ENCODE measurements around the gene RASGEF1C. TPM values are rescaled to one million over a fixed set of nuclear protein-coding genes. Genes with fewer than 3 reads are reported as not detected.

Gene RASGEF1C
- total RNA-seq, 1 donor from 2014 or later, result 0.13 TPM

DNA sequence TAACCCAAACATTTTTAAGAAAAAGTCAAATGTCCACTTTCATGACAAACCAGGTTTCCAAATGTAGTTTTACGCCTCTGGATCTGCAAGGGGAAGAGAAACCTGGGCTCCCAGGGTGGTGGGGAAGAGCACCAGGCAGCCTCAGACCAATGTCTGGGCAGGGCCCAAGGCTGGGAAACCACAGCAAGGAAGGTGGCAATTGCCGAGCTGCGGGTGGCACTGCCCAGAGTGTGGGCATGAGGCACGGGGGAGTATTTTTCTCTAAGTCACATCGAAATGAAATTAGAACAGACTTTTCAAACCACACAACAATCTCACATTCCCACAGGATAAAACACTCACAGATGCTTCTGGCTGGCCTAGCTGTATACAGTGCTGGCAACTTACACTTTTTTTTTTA, 32.6 kb upstream of the RASGEF1C start:
- no peaks in the 10 kb centered on the region for H3K27me3 ChIP-seq (ENCODE audit: control insufficient read depth, insufficient read depth, low read length)
- no peak overlapping the region for H3K4me3 ChIP-seq (ENCODE audit: low read depth, low read length)
- no peak for DNase-seq (ENCODE audit: low read depth)
- TF ChIP-seq, protein P1, sequence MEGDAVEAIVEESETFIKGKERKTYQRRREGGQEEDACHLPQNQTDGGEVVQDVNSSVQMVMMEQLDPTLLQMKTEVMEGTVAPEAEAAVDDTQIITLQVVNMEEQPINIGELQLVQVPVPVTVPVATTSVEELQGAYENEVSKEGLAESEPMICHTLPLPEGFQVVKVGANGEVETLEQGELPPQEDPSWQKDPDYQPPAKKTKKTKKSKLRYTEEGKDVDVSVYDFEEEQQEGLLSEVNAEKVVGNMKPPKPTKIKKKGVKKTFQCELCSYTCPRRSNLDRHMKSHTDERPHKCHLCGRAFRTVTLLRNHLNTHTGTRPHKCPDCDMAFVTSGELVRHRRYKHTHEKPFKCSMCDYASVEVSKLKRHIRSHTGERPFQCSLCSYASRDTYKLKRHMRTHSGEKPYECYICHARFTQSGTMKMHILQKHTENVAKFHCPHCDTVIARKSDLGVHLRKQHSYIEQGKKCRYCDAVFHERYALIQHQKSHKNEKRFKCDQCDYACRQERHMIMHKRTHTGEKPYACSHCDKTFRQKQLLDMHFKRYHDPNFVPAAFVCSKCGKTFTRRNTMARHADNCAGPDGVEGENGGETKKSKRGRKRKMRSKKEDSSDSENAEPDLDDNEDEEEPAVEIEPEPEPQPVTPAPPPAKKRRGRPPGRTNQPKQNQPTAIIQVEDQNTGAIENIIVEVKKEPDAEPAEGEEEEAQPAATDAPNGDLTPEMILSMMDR (IDR thresholded peaks at IDR 0.05; ENCODE audit: insufficient read depth, low read length, poor library complexity, severe bottlenecking), result no peak
- H3K36me3 ChIP-seq (ENCODE audit: control insufficient read depth, insufficient read depth, low read length), result no peaks in the 10 kb centered on the region

DNA sequence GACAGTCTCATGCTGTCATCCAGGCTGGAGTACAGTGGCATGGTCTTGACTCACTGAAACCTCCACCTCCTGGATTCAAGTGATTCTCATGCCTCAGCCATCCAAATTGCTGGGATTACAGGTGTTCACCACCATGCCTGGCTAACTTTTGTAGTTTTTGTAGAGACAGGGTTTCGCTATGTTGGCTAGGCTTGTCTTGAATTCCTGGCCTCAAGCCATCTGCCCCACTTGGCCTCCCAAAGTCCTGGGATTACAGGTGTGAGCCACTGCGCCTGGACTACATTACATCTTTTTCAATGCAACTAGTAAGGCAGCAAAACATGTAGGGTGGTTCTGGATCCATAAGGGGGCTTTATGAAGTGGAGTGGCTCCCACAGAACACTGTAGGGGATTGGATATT, 29.6 kb upstream of the RASGEF1C start:
- no peak for DNase-seq (ENCODE audit: low read depth)
- Histone ChIP-seq H3K27me3 (ENCODE audit: control insufficient read depth, insufficient read depth, low read length) (no peaks in the 10 kb centered on the region), H3K36me3 (ENCODE audit: control insufficient read depth, insufficient read depth, low read length) (no peaks in the 10 kb centered on the region), H3K4me3 (ENCODE audit: low read depth, low read length) (no peak overlapping the region)
- TF ChIP-seq, protein P1 (IDR thresholded peaks at IDR 0.05; ENCODE audit: insufficient read depth, low read length, poor library complexity, severe bottlenecking), result no peak

DNA sequence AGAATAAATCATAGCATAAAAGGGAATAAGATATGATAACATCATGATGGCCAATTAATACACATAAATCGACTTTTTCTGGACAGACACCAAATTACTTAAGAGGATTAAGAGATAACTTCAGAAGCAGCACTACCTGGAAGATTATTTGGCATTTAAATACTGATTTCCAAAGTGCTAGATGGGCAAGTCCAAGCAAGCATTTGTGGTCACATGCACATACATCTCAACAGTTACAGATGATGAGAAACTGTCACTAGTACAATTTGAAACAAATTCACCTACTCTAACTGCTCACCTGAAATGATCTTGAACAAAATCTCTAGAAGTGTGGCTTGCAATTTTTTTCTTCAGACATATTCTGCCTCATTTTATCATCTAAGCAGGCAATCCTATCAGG, 26.8 kb upstream of the RASGEF1C start:
- no peak for DNase-seq (ENCODE audit: low read depth)
- TF ChIP-seq, protein P1 (IDR thresholded peaks at IDR 0.05; ENCODE audit: insufficient read depth, low read length, poor library complexity, severe bottlenecking), result no peak
- Histone ChIP-seq H3K27me3 (ENCODE audit: control insufficient read depth, insufficient read depth, low read length) (no peaks in the 10 kb centered on the region), H3K36me3 (ENCODE audit: control insufficient read depth, insufficient read depth, low read length) (peaks cover 2% of the 10 kb centered on the region), H3K4me3 (ENCODE audit: low read depth, low read length) (no peak overlapping the region)

DNA sequence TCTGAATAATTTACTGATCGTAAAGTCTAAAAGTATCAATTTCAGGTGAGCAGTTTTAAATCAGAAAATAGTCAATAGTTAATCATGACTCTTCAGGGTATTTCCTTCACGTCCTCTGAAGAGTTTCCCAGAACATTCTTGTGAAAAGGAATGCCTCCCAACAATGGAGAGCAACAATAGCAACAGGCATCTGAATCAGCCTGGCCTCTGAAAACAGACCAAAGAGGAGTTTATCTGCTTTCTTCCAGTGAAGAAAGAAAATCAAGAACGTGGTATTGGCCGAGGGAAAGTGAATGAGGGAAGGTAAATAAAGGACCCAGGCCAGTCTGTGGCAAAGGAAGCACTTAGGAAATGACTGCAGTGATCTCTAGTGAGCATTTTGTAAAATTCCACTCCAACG, 26.1 kb upstream of the RASGEF1C start:
- TF ChIP-seq, protein P1 (IDR thresholded peaks at IDR 0.05; ENCODE audit: insufficient read depth, low read length, poor library complexity, severe bottlenecking), result no peak
- no peaks in the 10 kb centered on the region for H3K27me3 ChIP-seq (ENCODE audit: control insufficient read depth, insufficient read depth, low read length)
- no peak overlapping the region for H3K4me3 ChIP-seq (ENCODE audit: low read depth, low read length)
- DNase-seq (ENCODE audit: low read depth), result no peak
- H3K36me3 ChIP-seq (ENCODE audit: control insufficient read depth, insufficient read depth, low read length), result peaks cover 2% of the 10 kb centered on the region

DNA sequence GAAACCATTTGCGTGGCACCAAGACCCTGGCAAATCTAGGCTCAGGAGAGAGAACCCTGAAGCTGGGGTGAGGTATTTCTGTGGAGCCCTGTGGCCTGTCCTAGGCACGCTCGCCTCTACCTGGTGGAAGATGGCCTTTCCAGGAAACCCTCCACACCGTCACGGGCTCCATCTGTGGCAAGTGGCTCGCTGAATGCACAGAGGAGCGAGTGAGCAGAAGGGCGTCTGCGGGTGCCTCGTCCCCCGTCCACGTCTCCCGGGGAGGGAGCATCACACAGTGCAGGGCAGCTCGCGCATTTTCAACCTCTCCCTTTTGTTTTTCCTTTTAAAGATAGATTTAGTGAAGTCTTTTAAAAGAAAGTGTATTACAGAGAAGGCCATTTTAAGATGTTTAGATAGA, 25.3 kb upstream of the RASGEF1C start:
- Histone ChIP-seq H3K36me3 (ENCODE audit: control insufficient read depth, insufficient read depth, low read length) (peaks cover 2% of the 10 kb centered on the region), H3K27me3 (ENCODE audit: control insufficient read depth, insufficient read depth, low read length) (no peaks in the 10 kb centered on the region), H3K4me3 (ENCODE audit: low read depth, low read length) (no peak overlapping the region)
- DNase-seq (ENCODE audit: low read depth), result no peak
- TF ChIP-seq, protein P1 (IDR thresholded peaks at IDR 0.05; ENCODE audit: insufficient read depth, low read length, poor library complexity, severe bottlenecking), result no peak

DNA sequence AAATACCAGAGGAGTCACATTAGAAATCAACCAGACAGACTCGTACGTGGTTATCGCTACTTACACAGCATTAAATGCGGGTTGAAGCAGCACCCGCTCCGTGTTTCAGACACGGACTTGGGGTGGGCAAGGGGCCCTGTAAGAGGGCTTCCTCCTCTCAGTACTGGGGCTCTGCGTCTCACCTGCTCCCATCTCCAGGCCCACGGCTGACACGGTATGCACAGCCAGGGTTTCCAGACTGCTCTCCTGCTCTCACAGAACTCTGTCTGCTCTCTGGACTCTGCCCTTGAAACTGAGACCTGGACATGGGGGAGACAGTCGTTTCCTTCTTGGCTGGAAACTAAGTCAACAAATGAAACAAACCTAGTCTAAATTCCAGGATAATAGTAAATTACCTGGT, 24.7 kb upstream of the RASGEF1C start:
- Histone ChIP-seq H3K36me3 (ENCODE audit: control insufficient read depth, insufficient read depth, low read length) (peaks cover 2% of the 10 kb centered on the region), H3K4me3 (ENCODE audit: low read depth, low read length) (no peak overlapping the region), H3K27me3 (ENCODE audit: control insufficient read depth, insufficient read depth, low read length) (no peaks in the 10 kb centered on the region)
- no peak for DNase-seq (ENCODE audit: low read depth)
- TF ChIP-seq, protein P1 (IDR thresholded peaks at IDR 0.05; ENCODE audit: insufficient read depth, low read length, poor library complexity, severe bottlenecking), result no peak

Data from kidney epithelial cell (primary cell).